GM21825 (cell line): Measurements from ENCODE around the gene TERC.

Experiments
- ATAC-seq: cut with Tn5 transposase; IDR thresholded peaks from one replicate; pipeline ENCODE4 v1.9.1; 2021; ENCODE audit warnings: mild to moderate bottlenecking, moderate library complexity; ENCODE audit not compliant: unreplicated experiment

The TERC gene

GRCh38 chr3:169764882-169765612 lies at the start of gene TERC:
TERC (minus strand) TSS chr3:169765060.
- ATAC-seq = peak; percentile 78

DNA sequence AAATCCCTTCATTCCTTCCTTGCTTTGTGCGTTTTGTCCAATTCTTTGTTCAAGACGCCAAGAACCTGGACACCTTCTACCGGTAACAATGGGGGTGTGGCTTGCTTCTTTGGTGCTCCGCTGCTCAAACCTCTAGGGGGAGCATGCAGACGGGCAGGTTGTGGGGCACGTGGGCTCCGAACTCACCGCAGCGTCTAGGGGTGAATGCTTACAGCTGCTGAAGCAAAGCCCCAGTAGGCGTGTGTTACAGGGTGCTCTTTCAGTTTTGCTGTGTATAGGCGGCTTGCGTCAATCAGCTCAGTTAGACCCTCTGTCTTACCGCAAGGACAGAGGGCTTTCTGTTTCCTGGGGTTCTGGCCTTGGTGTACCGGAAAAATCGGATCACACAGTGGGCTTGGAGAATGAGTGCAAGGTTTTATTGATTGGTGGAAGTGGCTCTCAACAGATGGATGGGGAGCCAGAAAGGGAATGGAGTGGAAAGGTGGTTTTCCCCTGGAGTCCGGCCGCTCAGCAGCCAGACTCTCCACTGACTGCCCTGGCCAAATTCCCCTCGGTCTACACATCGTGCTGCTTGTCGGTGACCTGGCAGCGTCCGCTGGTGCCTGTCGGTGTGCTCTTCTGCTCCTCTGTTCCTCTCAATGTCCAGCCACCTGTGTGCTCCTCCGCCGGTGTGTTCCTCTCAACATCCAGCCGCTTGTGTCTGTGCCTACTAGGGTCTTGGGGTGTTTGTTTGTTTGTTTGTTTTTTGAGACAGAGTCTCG lies 49.1 kb upstream of the TERC start:
- peak; percentile 82 for ATAC-seq

DNA sequence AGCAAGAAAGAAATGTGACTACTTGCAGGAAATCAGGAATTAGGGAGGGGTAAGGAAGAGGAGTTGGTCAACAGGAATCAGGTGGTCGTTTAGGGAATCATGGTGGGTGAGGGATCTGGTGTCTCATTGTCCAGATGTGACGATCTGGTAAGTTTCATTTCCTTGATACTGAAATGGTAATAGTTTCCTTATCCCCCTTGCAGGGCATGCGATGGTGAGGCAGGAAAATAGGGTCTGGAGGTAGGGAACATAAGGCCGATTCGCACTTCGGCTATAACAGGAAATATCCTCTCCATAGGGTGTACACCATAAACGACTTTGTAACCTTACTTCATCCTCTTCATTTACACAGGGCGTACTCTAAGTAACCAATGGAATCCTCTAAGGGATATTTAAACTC lies 48.4 kb upstream of the TERC start:
- no peak for ATAC-seq

GRCh38 chr3:169812332-169813235 lies 47.7 kb upstream of the TERC start, which contains the start of the genes LRRC34 and LRRIQ4:
LRRC34 (minus strand) TSS chr3:169812904; CDS start chr3:169812548, 356 bp downstream.
LRRIQ4 (plus strand) TSS chr3:169812870; CDS start chr3:169821922, 9,052 bp downstream.
- ATAC-seq = peak; percentile 64

GRCh38 chr3:169811631-169812331 lies 46.9 kb upstream of the TERC start:
- peak; percentile 19 for ATAC-seq

GRCh38 chr3:169809230-169809795 lies 44.5 kb upstream of the TERC start:
- ATAC-seq = no peak

GRCh38 chr3:169804681-169805080 lies 39.8 kb upstream of the TERC start:
- ATAC-seq = no peak

DNA sequence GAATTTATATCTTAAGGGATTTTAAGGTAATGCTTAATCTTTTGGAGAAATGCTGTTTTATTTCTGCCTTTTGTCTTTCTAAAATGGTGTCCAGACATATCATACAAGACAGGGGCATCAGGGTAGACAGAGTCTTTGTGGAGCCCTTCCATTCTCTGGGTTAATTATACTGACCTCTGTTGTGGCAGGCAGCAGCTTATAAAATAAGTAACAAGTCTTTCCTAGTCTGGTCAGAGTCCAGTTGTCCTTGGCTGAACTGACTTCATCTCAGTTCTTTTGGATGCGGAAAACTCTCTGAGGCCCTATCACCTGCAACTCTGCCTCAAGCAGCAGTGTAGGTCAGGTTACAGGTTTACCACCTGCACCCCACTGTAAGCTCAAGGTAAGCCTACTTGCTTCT lies 27.5 kb upstream of the TERC start:
- no peak for ATAC-seq

DNA sequence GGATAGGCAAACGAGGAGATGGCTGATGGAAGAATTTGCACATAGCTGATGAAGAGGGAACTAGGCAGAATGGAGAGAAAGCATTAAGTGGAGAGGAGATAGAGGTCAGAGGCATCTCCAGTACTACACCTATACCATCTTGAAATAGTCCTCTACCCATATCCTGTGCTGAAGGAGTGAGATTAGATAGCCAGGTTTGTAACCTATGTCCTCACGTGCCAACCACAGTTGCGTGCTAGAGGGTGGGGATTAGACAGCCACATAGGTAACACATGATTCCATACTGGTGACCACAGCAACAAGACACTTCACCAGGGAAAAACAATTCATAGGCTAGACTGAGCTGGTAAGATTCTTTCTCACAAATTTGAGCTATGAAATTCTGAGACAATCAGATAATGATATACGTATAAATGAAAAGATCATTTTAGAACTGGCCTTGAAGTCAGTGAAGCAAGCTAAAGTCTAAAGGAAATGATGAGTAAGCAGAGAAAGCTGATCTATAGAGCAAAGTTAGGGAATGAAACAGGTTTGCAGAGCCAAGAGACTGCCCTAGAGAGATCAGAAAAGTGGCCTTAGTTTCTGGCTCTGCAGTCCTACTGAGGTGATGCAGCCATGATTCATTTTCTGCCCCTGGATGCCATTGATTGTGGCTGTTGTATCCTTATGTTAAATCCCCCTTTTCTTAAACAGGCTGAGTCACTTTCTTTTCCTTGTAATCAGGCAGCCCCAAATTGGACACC lies 26.0 kb upstream of the TERC start:
- no peak for ATAC-seq

DNA sequence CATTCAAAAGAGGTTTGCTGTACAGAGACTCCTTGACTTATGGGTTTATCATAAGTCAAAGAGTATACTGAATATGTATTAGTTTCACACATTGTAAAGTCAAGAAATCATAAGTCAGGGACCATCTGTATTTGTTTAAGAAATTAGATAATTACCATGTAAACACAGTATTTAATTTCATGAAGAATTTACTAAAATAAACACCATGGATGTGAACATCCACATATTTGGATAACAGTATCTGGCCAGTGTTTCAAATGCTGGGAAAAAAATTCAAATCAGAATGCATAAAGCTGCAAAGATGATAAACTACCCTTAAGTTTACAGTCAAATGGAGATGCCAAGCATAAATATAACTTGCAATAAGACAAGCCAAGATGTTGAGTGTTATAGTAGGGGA lies 25.4 kb upstream of the TERC start:
- no peak for ATAC-seq

DNA sequence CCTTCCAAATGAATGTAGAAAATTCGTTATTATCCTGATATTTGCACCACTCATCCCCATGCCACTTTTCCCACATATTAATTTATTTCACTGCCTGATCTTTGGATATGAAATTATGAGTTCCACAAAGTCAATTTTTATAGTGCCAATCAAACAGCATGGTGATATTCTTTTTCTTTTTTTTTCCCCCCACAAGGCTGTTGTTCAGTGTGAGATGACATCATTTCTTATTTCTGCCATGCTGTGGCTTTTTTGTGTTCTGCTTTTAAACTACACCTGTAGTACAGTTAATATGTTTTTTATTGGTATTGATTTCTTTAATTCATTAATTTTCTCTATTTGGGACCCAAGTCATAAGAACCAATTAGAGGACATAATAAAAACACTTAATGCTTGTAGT lies 22.9 kb upstream of the TERC start:
- ATAC-seq = no peak

GRCh38 chr3:169787120-169787519 lies 22.3 kb upstream of the TERC start:
- ATAC-seq = no peak

- ATAC-seq = no peak
Measured at GRCh38 chr3:169781209-169781855, 16.5 kb upstream of the TERC start.

- no peak for ATAC-seq
Measured at GRCh38 chr3:169780742-169781141, 15.9 kb upstream of the TERC start.

- ATAC-seq = no peak
Measured at GRCh38 chr3:169777822-169778221, 13.0 kb upstream of the TERC start.

GRCh38 chr3:169774186-169774585 lies 9.3 kb upstream of the TERC start:
- no peak for ATAC-seq

DNA sequence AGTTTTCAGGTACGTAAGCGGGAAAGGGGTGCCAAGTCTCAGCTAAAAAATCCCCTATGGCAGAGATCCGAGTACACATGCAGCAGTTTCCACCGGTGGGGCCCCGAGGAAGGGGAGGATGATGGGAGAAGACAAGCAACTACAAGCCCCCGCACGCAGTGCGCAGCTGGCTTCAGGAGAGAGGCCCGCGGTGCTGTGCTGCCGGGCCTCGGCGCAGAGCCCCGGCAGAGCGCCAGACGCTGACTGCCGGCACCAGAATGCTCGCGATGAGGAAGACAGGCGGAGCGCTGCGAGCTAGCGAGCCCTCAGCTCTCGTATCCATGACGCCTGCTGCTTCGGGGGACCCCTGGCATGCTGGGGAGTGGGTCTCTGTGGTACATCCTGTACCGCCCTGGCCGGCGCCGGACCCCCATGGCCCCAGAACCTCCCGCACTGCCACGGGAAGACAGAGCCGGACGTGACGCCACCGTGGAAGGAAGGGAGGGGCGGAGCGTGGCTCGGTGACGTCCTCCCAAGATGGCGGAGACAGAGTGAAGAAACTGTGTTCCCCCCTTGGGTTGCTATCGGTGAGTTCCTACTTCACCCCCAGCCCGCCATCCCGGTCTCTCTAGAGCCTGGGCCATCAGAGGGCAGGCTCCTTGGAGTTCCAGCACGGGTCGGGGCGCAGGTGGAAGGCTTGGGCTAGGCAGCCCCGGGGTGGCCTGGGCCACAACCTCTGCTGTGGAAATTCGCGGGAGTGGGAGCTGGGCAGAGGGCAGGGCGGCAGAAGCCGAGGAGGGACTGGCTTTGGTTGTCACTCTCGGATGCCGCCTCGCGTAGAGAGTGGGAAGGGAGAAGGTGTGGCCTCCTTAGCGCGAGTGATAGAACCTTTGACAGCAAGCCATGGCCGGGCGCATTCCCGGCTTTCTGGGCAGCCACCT lies 8.3 kb upstream of the TERC start, which contains the start of gene MYNN:
TSS of gene MYNN (plus strand) at position 500 of the 920 bp plus-strand sequence. CDS start 900 bp downstream, outside the sequence.
- ATAC-seq = peak; percentile 84
